ENCODE data around the gene TIMM21.

DNA sequence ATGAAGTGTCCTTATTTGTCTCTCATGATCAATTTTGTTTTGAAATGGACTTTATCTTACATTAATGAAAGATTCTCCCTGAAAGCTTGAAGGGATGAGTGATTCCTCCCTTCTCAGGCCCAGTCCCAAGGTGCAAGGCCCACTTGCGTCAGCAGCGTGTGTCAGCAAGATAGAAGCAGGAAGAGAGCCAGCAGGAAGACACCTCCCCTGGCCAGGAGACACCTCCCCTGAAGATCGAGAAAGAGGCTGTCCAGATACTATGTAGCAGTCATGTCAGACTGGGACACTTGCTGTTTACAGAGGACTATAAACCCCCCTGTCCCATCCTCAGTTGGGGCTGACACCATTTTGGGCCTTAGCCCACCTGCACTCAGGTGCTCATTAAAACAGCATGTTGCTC is 38.3 kb downstream of the TIMM21 start:
- no peak for TF ChIP-seq YY1 (IDR thresholded peaks at IDR 0.05; ENCODE audit: low read depth)
- no peak for TF ChIP-seq TEAD4 (IDR thresholded peaks at IDR 0.05)
- TF ChIP-seq TCF12 (IDR thresholded peaks at IDR 0.05; ENCODE audit: low read depth), result no peak
